HFF-Myc (cell line): ENCODE data around the gene SDHC.

Experiments
- DNase-seq: peaks from one replicate; pipeline ENCODE4 v3.0.0-alpha.2; 2011; ENCODE audit warnings: low read depth; ENCODE audit errors: extremely low read depth
- H3K4me3 ChIP-seq: replicated peaks from 2 replicates; pipeline ENCODE4 v1.5.1; 2011; ENCODE audit warnings: low read depth, mild to moderate bottlenecking, control low read depth, low read length
- CTCF ChIP-seq: IDR thresholded peaks from 2 replicates; pipeline ENCODE4 v1.5.1; 2012; ENCODE audit warnings: mild to moderate bottlenecking, low read depth, low read length, control low read depth; ENCODE audit errors: missing control alignments

The SDHC gene, protein sequence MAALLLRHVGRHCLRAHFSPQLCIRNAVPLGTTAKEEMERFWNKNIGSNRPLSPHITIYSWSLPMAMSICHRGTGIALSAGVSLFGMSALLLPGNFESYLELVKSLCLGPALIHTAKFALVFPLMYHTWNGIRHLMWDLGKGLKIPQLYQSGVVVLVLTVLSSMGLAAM

DNA sequence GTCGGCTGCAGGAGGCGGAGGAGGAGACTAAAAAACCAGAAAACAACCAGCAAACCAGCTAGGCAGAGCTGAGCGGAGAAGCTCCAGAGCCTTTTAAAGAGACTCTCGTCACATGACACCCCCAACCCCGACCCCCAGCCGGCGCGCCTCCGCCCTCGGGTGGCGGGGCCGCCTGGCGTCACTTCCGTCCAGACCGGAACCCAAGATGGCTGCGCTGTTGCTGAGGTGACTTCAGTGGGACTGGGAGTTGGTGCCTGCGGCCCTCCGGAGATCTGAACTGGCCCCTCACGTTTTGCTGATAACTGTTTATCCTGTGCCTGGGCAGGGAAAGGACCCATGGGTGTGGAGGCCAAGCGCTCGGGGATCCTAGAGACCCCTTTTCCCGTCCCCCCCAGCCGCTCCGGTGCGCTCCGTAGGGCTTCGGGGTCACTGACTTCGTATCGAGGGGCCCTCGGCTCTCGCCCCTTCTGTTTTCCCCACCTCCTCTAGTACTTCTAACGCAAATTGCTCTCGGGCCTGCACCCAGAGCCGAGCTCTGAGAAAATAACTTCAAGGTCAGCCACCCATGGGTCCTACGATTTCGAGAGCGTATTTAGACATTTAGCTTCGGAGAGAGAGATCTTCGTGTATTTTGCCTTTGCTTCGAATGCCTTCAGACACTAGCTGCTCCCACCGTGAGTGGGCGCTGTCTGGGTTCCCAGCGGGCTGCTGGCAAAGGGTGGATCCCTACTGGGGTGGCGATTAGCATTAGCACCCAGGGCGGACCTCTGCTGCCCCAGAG is at the start of gene SDHC:
Gene SDHC, plus strand, starts transcription at position 181 of the 781 bp plus-strand sequence. Its CDS starts 25 bp downstream, at position 206.
- H3K4me3 ChIP-seq: peak within 1 kb of the TSS; percentile 95
- DNase-seq: peak; percentile 61
- peak; percentile 51 for TF ChIP-seq CTCF

DNA sequence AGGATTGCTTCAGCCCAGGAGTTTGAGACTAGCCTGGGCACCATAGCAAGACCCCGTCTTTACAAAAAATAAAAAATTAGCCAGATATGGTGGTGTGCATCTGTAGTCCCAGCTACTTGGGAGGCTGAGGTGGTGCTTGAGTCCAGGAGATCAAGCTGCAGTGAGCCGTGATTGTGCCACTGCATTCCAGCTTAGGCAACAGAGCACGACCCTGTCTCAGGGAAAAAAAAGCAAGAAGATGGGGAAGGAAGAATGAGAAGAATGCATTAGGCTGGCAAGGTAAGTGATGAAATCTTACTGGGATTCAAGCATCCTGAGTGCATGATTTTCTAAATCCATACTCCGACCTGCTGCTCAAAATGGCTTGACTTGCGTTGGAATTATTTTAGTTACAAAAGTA is 48.9 kb upstream of the SDHC start:
- no peak overlapping the region for H3K4me3 ChIP-seq
- no peak for DNase-seq
- TF ChIP-seq CTCF: no peak

- no peak overlapping the region for H3K4me3 ChIP-seq
- no peak for TF ChIP-seq CTCF
- DNase-seq: no peak
Observed at GRCh38 chr1:161266202-161266601, 48.0 kb upstream of the SDHC start.

- no peak for DNase-seq
- TF ChIP-seq CTCF: no peak
- no peak overlapping the region for H3K4me3 ChIP-seq
Observed at GRCh38 chr1:161266836-161267235, 47.3 kb upstream of the SDHC start.

GRCh38 chr1:161267321-161267720 is 46.9 kb upstream of the SDHC start:
- H3K4me3 ChIP-seq: no peak overlapping the region
- TF ChIP-seq CTCF: no peak
- DNase-seq: no peak

DNA sequence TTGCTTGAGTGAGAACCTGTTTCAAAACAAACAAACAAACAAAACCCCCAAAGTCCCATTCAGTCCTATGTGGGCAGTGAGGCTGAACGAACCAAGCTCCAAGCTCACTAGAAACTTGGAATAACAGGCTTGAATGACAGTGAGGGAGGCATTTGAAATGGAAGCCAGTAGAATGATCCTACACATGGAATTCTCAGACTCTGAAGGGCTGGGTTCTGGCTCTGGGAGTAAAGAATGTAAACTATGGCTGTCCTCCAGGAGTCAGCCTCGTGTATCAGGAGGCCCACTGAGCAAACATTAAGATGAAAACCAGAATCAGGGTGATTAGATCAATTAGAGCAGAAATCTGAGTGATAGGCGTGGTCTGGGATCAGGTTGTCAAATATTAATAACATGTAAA is 40.8 kb upstream of the SDHC start:
- no peak for TF ChIP-seq CTCF

More for the DNA sequence above, 40.8 kb upstream of the SDHC start:
- no peak overlapping the region for H3K4me3 ChIP-seq
- no peak for DNase-seq
